H9 (cell line): ENCODE data around the gene CACNB2. TPM values are rescaled to one million over a fixed set of nuclear protein-coding genes. Genes with fewer than 3 reads are reported as not detected.

ENCODE experiments used
- DNase-seq: peaks from one replicate; pipeline ENCODE4 v3.0.0-alpha.2; 2017
- H2AFZ ChIP-seq: one replicate; pipeline ENCODE4 v1.6.1; 2013; ENCODE audit warnings: mild to moderate bottlenecking, low read length, control low read depth, moderate library complexity
- H2AK5ac ChIP-seq: 2 replicates; pipeline ENCODE4 v1.6.1; 2013; ENCODE audit warnings: low read length, control low read depth, mixed read lengths; ENCODE audit not compliant: insufficient read length
- H2BK120ac ChIP-seq: one replicate; pipeline ENCODE4 v1.6.1; 2013; ENCODE audit warnings: low read depth, mild to moderate bottlenecking, low read length, control low read depth, inconsistent platforms; ENCODE audit not compliant: poor library complexity, severe bottlenecking
- H2BK12ac ChIP-seq: 2 replicates; pipeline ENCODE4 v1.6.1; 2013; ENCODE audit warnings: low read length, control low read depth, mixed read lengths, low read depth; ENCODE audit not compliant: insufficient read length
- H2BK15ac ChIP-seq: 2 replicates; pipeline ENCODE4 v1.6.1; 2013; ENCODE audit warnings: low read depth, low read length, control low read depth
- H2BK20ac ChIP-seq: one replicate; pipeline ENCODE4 v1.6.1; 2013; ENCODE audit warnings: low read depth, mild to moderate bottlenecking, low read length, control low read depth, inconsistent platforms; ENCODE audit not compliant: poor library complexity, severe bottlenecking
- H2BK5ac ChIP-seq: 2 replicates; pipeline ENCODE4 v1.6.1; 2013; ENCODE audit warnings: low read length, control low read depth, mixed read lengths; ENCODE audit not compliant: insufficient read length
- H3K14ac ChIP-seq: 2 replicates; pipeline ENCODE4 v1.6.1; 2013; ENCODE audit warnings: low read length, control low read depth; ENCODE audit not compliant: insufficient read depth
- H3K18ac ChIP-seq: 2 replicates; pipeline ENCODE4 v1.6.1; 2013; ENCODE audit warnings: low read depth, mild to moderate bottlenecking, mixed read lengths, low read length, control low read depth; ENCODE audit not compliant: insufficient read length
- H3K23ac ChIP-seq: 2 replicates; pipeline ENCODE4 v1.6.1; 2013; ENCODE audit warnings: low read length, control low read depth, mixed read lengths, low read depth; ENCODE audit not compliant: insufficient read length
- H3K23me2 ChIP-seq: 2 replicates; pipeline ENCODE4 v1.6.1; 2013; ENCODE audit warnings: low read depth, mild to moderate bottlenecking, mixed read lengths, low read length, control low read depth; ENCODE audit not compliant: insufficient read length, poor library complexity, severe bottlenecking
- H3K27ac ChIP-seq: 2 replicates; pipeline ENCODE4 v1.5.1; 2013; ENCODE audit warnings: low read length, control low read depth, mixed read lengths, low read depth; ENCODE audit not compliant: insufficient read length
- H3K27me3 ChIP-seq: 2 replicates; pipeline ENCODE4 v1.6.1; 2013; ENCODE audit warnings: low read length, control low read depth, inconsistent platforms; ENCODE audit not compliant: insufficient read depth
- H3K4ac ChIP-seq: 2 replicates; pipeline ENCODE4 v1.6.1; 2013; ENCODE audit warnings: low read depth, mild to moderate bottlenecking, control low read depth, inconsistent platforms, low read length, moderate library complexity
- H3K4me1 ChIP-seq: 2 replicates; pipeline ENCODE4 v1.6.1; 2013; ENCODE audit warnings: low read length, control low read depth, inconsistent platforms; ENCODE audit not compliant: insufficient read depth
- H3K4me2 ChIP-seq: 2 replicates; pipeline ENCODE4 v1.6.1; 2013; ENCODE audit warnings: low read length, control low read depth, mixed read lengths; ENCODE audit not compliant: insufficient read length, insufficient read depth
- H3K56ac ChIP-seq: 2 replicates; pipeline ENCODE4 v1.6.1; 2013; ENCODE audit warnings: low read depth, mild to moderate bottlenecking, mixed read lengths, low read length, control low read depth; ENCODE audit not compliant: insufficient read length
- H3K79me1 ChIP-seq: 2 replicates; pipeline ENCODE4 v1.6.1; 2013; ENCODE audit warnings: low read depth, mild to moderate bottlenecking, moderate library complexity, low read length, control low read depth, inconsistent platforms; ENCODE audit not compliant: insufficient read depth, poor library complexity, severe bottlenecking
- H3K79me2 ChIP-seq: 2 replicates; pipeline ENCODE4 v1.6.1; 2013; ENCODE audit warnings: low read length, control low read depth, inconsistent platforms; ENCODE audit not compliant: insufficient read depth
- H3K9ac ChIP-seq: 2 replicates; pipeline ENCODE4 v1.6.1; 2013; ENCODE audit warnings: low read length, control low read depth, mixed read lengths; ENCODE audit not compliant: insufficient read length; ENCODE audit errors: extremely low read depth
- H3K9me3 ChIP-seq: one replicate; pipeline ENCODE4 v1.6.1; 2013; ENCODE audit warnings: low read depth, low read length, inconsistent platforms; ENCODE audit not compliant: control insufficient read depth
- H3T11ph ChIP-seq: one replicate; pipeline ENCODE4 v1.6.1; 2013; ENCODE audit warnings: mild to moderate bottlenecking, low read length, control low read depth, inconsistent platforms
- H4K20me1 ChIP-seq: one replicate; pipeline ENCODE4 v1.6.1; 2013; ENCODE audit not compliant: control insufficient read depth, insufficient read length, insufficient read depth
- H4K5ac ChIP-seq: 2 replicates; pipeline ENCODE4 v1.6.1; 2013; ENCODE audit warnings: low read depth, mild to moderate bottlenecking, mixed read lengths, low read length, control low read depth; ENCODE audit not compliant: insufficient read length
- H4K8ac ChIP-seq: replicated peaks from 2 replicates; pipeline ENCODE4 v1.6.1; 2013; ENCODE audit warnings: low read length, control low read depth, mixed read lengths, low read depth; ENCODE audit not compliant: insufficient read length
- H4K91ac ChIP-seq: 2 replicates; pipeline ENCODE4 v1.6.1; 2013; ENCODE audit warnings: low read depth, mild to moderate bottlenecking, moderate library complexity, mixed read lengths, low read length, control low read depth; ENCODE audit not compliant: insufficient read length
- H3K27ac Mint-ChIP-seq, 3 experiments: 2 replicates in 2 of 3; 3 replicates in 1 of 3; pipeline ENCODE4 v1.8.0; 2020 to 2021; ENCODE audit warnings: mixed read lengths in 3 of 3, mild to moderate bottlenecking in 1 of 3, moderate library complexity in 1 of 3
- H3K27me3 Mint-ChIP-seq: 2 replicates; pipeline ENCODE4 v1.8.0; 2021; ENCODE audit warnings: low read depth, mild to moderate bottlenecking, moderate library complexity, mixed read lengths
- H3K36me3 Mint-ChIP-seq, 3 experiments: 2 replicates in 2 of 3; 3 replicates in 1 of 3; pipeline ENCODE4 v1.8.0; 2020 to 2021; ENCODE audit warnings: low read depth in 3 of 3, mixed read lengths in 3 of 3; ENCODE audit not compliant: insufficient read depth in 1 of 3
- H3K4me1 Mint-ChIP-seq, 2 experiments: 2 replicates each; pipeline ENCODE4 v1.8.0; 2020; ENCODE audit warnings: mixed read lengths in 2 of 2
- H3K4me3 Mint-ChIP-seq, 2 experiments: 2 replicates in 1 of 2; 3 replicates in 1 of 2; pipeline ENCODE4 v1.8.0; 2020 to 2021; ENCODE audit warnings: mild to moderate bottlenecking in 2 of 2, mixed read lengths in 2 of 2, moderate library complexity in 1 of 2
- H3K9me3 Mint-ChIP-seq, 2 experiments: 2 replicates in 1 of 2; 3 replicates in 1 of 2; pipeline ENCODE4 v1.8.0; 2020; ENCODE audit warnings: mild to moderate bottlenecking in 2 of 2, mixed read lengths in 2 of 2, moderate library complexity in 1 of 2
- CTCF ChIP-seq: fragments of 200-600 bp; sonication (generic); conservative IDR thresholded peaks from 3 replicates; pipeline ENCODE4 v1.8.0; 2021; ENCODE audit warnings: antibody characterized with exemption, mild to moderate bottlenecking
- WGBS: extraction: QIAGEN DNeasy Blood & Tissue Kit; methylation state at CpG from one replicate; pipeline ENCODE4 v1.1.7; 2013; ENCODE audit warnings: missing lambda C conversion rate, low lambda C conversion rate, mixed read lengths; ENCODE audit not compliant: insufficient read length; ENCODE audit errors: extremely low coverage; 5-methylcytosine and 5-hydroxymethylcytosine counted together
- total RNA-seq: library from RNA; stranded (reverse); gene quantifications from 2 replicates; pipeline ENCODE4 v1.2.1, GENCODE V29; 2021

The CACNB2 gene
- total RNA-seq, 1 experiment from 2014 or later: 2.6 TPM

- Histone ChIP-seq H3K79me1 (no peaks in the 10 kb centered on the region), H3K23ac (no peak overlapping the region), H2AFZ (no peak overlapping the region), H3K9ac (no peak overlapping the region), H3K79me2 (no peaks in the 10 kb centered on the region), H3K27ac (no peak overlapping the region), H2BK5ac (no peak overlapping the region), H3K23me2 (no peaks in the 10 kb centered on the region), H3K4me2 (no peak overlapping the region), H4K91ac (no peak overlapping the region), H2AK5ac (no peak overlapping the region), H3K56ac (no peak overlapping the region), H2BK15ac (no peak overlapping the region), H2BK12ac (no peak overlapping the region), H3K4me1 (no peaks in the 10 kb centered on the region; the same call in 1 of the 2 replicates), H3K14ac (no peak overlapping the region), H4K20me1 (no peaks in the 10 kb centered on the region), H3K18ac (no peak overlapping the region), H3K27me3 (no peaks in the 10 kb centered on the region), H4K5ac (no peak overlapping the region), H2BK20ac (no peak overlapping the region), H2BK120ac (no peak overlapping the region), H4K8ac (no peak overlapping the region), H3T11ph (no peak overlapping the region), H3K4ac (no peak overlapping the region), H3K9me3 (no peaks in the 10 kb centered on the region)
- no peak overlapping the region for H3K27ac Mint-ChIP-seq
- H3K27me3 Mint-ChIP-seq: no peaks in the 10 kb centered on the region
- no CpG with 5 or more reads among the region's 3 CpGs for WGBS
- peaks cover 13 to 24% (median 19%) of the 10 kb centered on the region in 3 experiments for H3K36me3 Mint-ChIP-seq
- peaks cover 7 to 16% of the 10 kb centered on the region in 2 experiments for H3K9me3 Mint-ChIP-seq
- no peak for TF ChIP-seq CTCF
- peaks cover 2 to 5% of the 10 kb centered on the region in 2 experiments; a peak in 3 of 4 replicates for H3K4me1 Mint-ChIP-seq
- H3K4me3 Mint-ChIP-seq: no peak overlapping the region
- DNase-seq: no peak
Measured at GRCh38 chr10:18528292-18528691, 388.1 kb downstream of the CACNB2 start.
